Measurements from ENCODE around the gene TLR10. TPM values are rescaled to one million over a fixed set of nuclear protein-coding genes. Genes with fewer than 3 reads are reported as not detected.

Gene TLR10
- total RNA-seq, 1 donor from 2014 or later, result not detected

- Mint-ChIP-seq H3K27me3 (ENCODE audit: unreplicated experiment) (no peaks in the 10 kb centered on the region), H3K4me3 (ENCODE audit: unreplicated experiment) (no peak overlapping the region), H3K9me3 (ENCODE audit: unreplicated experiment) (no peaks in the 10 kb centered on the region), H3K27ac (ENCODE audit: unreplicated experiment) (no peak overlapping the region), H3K36me3 (ENCODE audit: unreplicated experiment) (peaks cover 9% of the 10 kb centered on the region), H3K4me1 (ENCODE audit: low read depth, unreplicated experiment) (no peaks in the 10 kb centered on the region)
- no peak for DNase-seq
- TF ChIP-seq CTCF (IDR thresholded peaks at IDR 0.05; ENCODE audit: partially characterized antibody, unreplicated experiment), result no peak
Measured at GRCh38 chr4:38800366-38800765, 17.6 kb upstream of the TLR10 start.

GRCh38 chr4:38795087-38795486, 12.3 kb upstream of the TLR10 start:
- Mint-ChIP-seq H3K4me1 (ENCODE audit: low read depth, unreplicated experiment) (no peaks in the 10 kb centered on the region), H3K27ac (ENCODE audit: unreplicated experiment) (no peak overlapping the region), H3K36me3 (ENCODE audit: unreplicated experiment) (no peaks in the 10 kb centered on the region), H3K4me3 (ENCODE audit: unreplicated experiment) (no peak overlapping the region), H3K9me3 (ENCODE audit: unreplicated experiment) (no peaks in the 10 kb centered on the region), H3K27me3 (ENCODE audit: unreplicated experiment) (no peaks in the 10 kb centered on the region)
- DNase-seq, result no peak
- TF ChIP-seq CTCF (IDR thresholded peaks at IDR 0.05; ENCODE audit: partially characterized antibody, unreplicated experiment), result no peak

GRCh38 chr4:38794051-38794450, 11.3 kb upstream of the TLR10 start:
- TF ChIP-seq CTCF (IDR thresholded peaks at IDR 0.05; ENCODE audit: partially characterized antibody, unreplicated experiment), result no peak
- H3K4me3 Mint-ChIP-seq (ENCODE audit: unreplicated experiment), result no peak overlapping the region
- DNase-seq, result no peak
- H3K27me3 Mint-ChIP-seq (ENCODE audit: unreplicated experiment), result no peaks in the 10 kb centered on the region
- H3K9me3 Mint-ChIP-seq (ENCODE audit: unreplicated experiment), result no peaks in the 10 kb centered on the region
- no peak overlapping the region for H3K27ac Mint-ChIP-seq (ENCODE audit: unreplicated experiment)
- H3K4me1 Mint-ChIP-seq (ENCODE audit: low read depth, unreplicated experiment), result no peaks in the 10 kb centered on the region
- H3K36me3 Mint-ChIP-seq (ENCODE audit: unreplicated experiment), result no peaks in the 10 kb centered on the region

GRCh38 chr4:38791010-38791409, 8.2 kb upstream of the TLR10 start:
- Mint-ChIP-seq H3K27ac (ENCODE audit: unreplicated experiment) (no peak overlapping the region), H3K27me3 (ENCODE audit: unreplicated experiment) (no peaks in the 10 kb centered on the region), H3K4me1 (ENCODE audit: low read depth, unreplicated experiment) (no peaks in the 10 kb centered on the region), H3K9me3 (ENCODE audit: unreplicated experiment) (no peaks in the 10 kb centered on the region), H3K4me3 (ENCODE audit: unreplicated experiment) (no peak overlapping the region), H3K36me3 (ENCODE audit: unreplicated experiment) (no peaks in the 10 kb centered on the region)
- TF ChIP-seq CTCF (IDR thresholded peaks at IDR 0.05; ENCODE audit: partially characterized antibody, unreplicated experiment), result no peak
- DNase-seq, result no peak

GRCh38 chr4:38788317-38788716, 5.5 kb upstream of the TLR10 start:
- TF ChIP-seq CTCF (IDR thresholded peaks at IDR 0.05; ENCODE audit: partially characterized antibody, unreplicated experiment), result no peak
- Mint-ChIP-seq H3K27ac (ENCODE audit: unreplicated experiment) (no peak overlapping the region), H3K36me3 (ENCODE audit: unreplicated experiment) (peaks cover 4% of the 10 kb centered on the region), H3K4me1 (ENCODE audit: low read depth, unreplicated experiment) (no peaks in the 10 kb centered on the region), H3K4me3 (ENCODE audit: unreplicated experiment) (no peak overlapping the region), H3K9me3 (ENCODE audit: unreplicated experiment) (no peaks in the 10 kb centered on the region), H3K27me3 (ENCODE audit: unreplicated experiment) (no peaks in the 10 kb centered on the region)
- no peak for DNase-seq

Data from glutamatergic neuron (in vitro differentiated cells).